ENCODE data around the gene MAPKAP1.

MAPKAP1 gene

GRCh38 chr9:125638239-125639045 lies 68.6 kb downstream of the MAPKAP1 start:
- no peak for DNase-seq

- DNase-seq = no peak
Observed at GRCh38 chr9:125637241-125637640, 69.8 kb downstream of the MAPKAP1 start.

GRCh38 chr9:125635888-125636287 lies 71.1 kb downstream of the MAPKAP1 start:
- DNase-seq = no peak

- no peak for DNase-seq
Observed at GRCh38 chr9:125634040-125634717, 72.8 kb downstream of the MAPKAP1 start.

GRCh38 chr9:125633116-125633745 lies 73.8 kb downstream of the MAPKAP1 start:
- DNase-seq = no peak

- DNase-seq = no peak
Observed at GRCh38 chr9:125632321-125633115, 74.5 kb downstream of the MAPKAP1 start.

- DNase-seq = no peak
Observed at GRCh38 chr9:125631391-125632085, 75.5 kb downstream of the MAPKAP1 start.

GRCh38 chr9:125630436-125630835 lies 76.6 kb downstream of the MAPKAP1 start:
- DNase-seq = no peak

GRCh38 chr9:125629446-125629845 lies 77.6 kb downstream of the MAPKAP1 start:
- DNase-seq = no peak

GRCh38 chr9:125626187-125626586 lies 80.8 kb downstream of the MAPKAP1 start:
- no peak for DNase-seq

GRCh38 chr9:125621170-125621569 lies 85.8 kb downstream of the MAPKAP1 start:
- no peak for DNase-seq

GRCh38 chr9:125620216-125620615 lies 86.8 kb downstream of the MAPKAP1 start:
- DNase-seq = no peak

GRCh38 chr9:125617087-125617486 lies 89.9 kb downstream of the MAPKAP1 start:
- no peak for DNase-seq

GRCh38 chr9:125613141-125613540 lies 93.9 kb downstream of the MAPKAP1 start:
- DNase-seq = no peak

- no peak for DNase-seq
Observed at GRCh38 chr9:125612616-125613015, 94.4 kb downstream of the MAPKAP1 start.

GRCh38 chr9:125611121-125611765 lies 95.8 kb downstream of the MAPKAP1 start:
- no peak for DNase-seq

- DNase-seq = no peak
Observed at GRCh38 chr9:125609744-125610143, 97.3 kb downstream of the MAPKAP1 start.

GRCh38 chr9:125608489-125609224 lies 98.4 kb downstream of the MAPKAP1 start:
- DNase-seq = no peak

- DNase-seq = no peak
Observed at GRCh38 chr9:125604196-125604595, 102.8 kb downstream of the MAPKAP1 start.

GRCh38 chr9:125603478-125604021 lies 103.5 kb downstream of the MAPKAP1 start:
- no peak for DNase-seq

- no peak for DNase-seq
Observed at GRCh38 chr9:125601961-125602360, 105.0 kb downstream of the MAPKAP1 start.

All from amniotic stem cell (primary cell).